Left hindlimb (tissue), 1 donor: ENCODE results near the gene CAMSAP1.
A peak's percentile ranks its signal among the peaks of the same experiment; 100 is the strongest.
"Not testable (repeated sequence)": the region's sequence is repeated elsewhere in the genome, so short reads cannot be mapped to it uniquely, and the experiment has no call there.

Experiments
- DNase-seq: peaks from one replicate; pipeline ENCODE4 v3.0.0-alpha.2; 2018

Gene CAMSAP1, protein sequence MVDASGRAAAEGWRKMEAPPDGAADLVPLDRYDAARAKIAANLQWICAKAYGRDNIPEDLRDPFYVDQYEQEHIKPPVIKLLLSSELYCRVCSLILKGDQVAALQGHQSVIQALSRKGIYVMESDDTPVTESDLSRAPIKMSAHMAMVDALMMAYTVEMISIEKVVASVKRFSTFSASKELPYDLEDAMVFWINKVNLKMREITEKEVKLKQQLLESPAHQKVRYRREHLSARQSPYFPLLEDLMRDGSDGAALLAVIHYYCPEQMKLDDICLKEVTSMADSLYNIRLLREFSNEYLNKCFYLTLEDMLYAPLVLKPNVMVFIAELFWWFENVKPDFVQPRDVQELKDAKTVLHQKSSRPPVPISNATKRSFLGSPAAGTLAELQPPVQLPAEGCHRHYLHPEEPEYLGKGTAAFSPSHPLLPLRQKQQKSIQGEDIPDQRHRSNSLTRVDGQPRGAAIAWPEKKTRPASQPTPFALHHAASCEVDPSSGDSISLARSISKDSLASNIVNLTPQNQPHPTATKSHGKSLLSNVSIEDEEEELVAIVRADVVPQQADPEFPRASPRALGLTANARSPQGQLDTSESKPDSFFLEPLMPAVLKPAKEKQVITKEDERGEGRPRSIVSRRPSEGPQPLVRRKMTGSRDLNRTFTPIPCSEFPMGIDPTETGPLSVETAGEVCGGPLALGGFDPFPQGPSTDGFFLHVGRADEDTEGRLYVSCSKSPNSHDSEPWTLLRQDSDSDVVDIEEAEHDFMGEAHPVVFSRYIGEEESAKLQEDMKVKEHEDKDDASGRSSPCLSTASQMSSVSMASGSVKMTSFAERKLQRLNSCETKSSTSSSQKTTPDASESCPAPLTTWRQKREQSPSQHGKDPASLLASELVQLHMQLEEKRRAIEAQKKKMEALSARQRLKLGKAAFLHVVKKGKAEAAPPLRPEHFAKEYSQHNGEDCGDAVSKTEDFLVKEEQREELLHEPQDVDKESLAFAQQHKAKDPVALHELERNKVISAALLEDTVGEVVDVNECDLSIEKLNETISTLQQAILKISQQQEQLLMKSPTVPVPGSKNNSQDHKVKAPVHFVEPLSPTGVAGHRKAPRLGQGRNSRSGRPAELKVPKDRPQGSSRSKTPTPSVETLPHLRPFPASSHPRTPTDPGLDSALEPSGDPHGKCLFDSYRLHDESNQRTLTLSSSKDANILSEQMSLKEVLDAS (N-terminal part only)

DNA sequence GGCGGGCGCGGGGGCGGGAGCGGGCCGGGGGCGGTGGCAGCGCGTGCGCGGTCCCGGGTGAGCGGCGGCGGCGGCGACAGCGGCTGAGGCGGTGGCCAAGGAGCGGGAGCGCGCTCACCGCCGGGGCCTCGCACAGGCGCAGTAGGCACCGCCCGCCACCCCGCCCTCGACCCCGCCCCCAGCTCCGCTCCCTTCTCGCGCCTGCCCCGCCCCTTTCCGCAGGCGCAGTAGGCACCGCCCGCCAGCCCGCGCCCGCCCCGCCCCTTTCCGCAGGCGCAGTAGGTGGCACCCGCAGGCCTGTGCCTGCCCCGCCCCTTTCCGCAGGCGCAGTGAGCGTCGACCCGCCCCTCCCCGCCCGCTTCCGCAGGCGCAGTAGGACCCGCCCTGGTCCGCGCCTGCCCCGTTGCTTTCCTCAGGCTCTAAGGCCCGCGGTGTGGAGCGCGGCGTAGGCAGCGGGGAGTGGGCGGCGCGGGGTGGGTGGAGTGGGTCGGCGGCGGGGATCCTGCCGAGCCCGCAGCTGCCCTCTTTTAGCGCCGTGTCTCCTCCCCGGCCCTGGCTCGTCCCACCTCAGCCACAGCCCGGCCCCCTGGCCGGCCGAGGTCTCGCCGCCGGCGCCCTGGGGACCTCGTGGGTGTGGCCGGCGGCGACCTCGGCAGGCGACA is at the start of gene CAMSAP1:
CAMSAP1 (minus strand) TSS at position 116 of the 662 bp plus-strand sequence. CDS start 387 bp downstream, outside the sequence.
- DNase-seq, result peak; percentile 97

DNA sequence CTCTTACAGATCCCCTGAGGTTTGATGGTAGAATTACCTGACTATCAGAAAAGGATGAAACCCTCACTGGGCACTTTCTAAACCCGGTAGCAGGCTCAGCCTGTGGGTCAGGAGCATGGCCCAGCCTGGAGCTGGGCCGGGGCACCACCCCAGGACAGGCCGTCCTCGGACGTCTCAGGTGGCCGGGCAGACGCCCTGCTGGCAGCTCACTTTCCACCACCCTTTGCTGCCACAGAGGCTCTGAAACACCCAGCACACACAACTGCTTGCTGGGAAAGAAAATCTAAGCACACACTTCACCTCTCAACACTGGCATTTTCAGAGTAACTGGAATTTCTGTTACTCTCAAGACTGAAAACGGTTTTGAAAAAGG is 49.4 kb upstream of the CAMSAP1 start:
- no peak for DNase-seq

DNA sequence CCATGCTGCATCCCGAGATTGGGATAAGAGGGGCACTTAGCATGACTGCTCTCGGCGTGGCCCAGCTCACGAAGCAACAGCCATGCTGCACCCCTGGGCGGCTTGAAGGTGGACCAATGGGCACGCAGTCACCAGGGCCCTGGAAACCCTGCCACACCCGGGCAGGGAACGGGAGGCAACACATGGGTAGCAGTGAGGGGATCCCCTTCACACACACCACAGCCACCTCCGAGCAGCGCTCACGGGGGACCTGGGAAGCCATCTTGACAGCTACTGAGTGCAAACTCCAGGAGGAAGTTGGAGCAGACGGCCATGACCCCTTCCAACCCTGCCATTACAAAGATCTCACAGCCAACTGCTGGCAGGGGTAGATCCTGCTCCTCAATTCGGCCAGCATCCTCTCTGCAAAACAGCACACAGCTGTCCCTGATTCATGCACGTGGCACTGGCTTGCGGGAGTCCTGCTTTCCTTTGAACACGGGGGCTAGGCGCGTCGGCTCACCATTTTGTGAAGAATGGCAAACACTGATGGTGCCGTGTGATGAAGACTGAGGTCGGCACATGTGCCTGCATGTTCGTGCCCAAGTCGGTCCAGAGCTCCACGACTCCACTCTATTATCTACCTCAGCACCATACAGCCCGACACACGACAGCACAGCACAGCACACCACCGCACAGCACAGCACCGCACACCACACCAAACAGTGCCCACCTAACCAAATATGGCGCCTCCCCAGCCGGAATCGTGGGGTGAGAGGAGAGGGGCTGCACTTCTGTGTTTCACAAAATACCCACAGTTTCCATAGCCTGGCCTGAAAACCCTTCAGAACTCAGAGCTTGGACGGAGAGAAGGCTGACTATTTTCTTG is 48.8 kb upstream of the CAMSAP1 start:
- no peak for DNase-seq

DNA sequence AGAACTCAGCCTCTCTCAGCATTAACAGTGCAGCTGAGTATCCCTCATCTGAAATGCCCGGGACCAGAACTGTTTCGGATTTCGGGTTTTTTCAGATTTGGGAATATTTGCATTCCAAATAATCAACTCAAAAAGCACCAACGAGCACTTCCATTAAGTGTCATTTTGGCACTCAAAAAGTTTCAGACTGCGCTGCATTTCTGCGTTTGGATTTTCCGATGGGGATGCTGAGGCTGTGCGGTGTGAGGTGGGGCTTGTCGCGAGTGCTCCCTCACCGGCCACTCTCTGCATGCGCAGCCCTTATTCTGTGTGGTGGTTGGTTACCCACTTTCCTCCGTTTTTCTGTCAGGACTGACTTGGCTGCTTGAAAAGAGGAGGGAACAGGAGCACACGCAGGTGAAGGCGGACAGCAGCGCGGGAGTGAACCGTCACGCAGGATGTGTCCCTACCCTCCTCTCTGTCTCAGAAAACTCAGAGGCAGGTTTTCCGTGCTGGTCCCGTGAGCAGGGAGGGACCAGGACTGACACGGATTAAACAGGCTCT is 45.4 kb upstream of the CAMSAP1 start:
- no peak for DNase-seq

DNA sequence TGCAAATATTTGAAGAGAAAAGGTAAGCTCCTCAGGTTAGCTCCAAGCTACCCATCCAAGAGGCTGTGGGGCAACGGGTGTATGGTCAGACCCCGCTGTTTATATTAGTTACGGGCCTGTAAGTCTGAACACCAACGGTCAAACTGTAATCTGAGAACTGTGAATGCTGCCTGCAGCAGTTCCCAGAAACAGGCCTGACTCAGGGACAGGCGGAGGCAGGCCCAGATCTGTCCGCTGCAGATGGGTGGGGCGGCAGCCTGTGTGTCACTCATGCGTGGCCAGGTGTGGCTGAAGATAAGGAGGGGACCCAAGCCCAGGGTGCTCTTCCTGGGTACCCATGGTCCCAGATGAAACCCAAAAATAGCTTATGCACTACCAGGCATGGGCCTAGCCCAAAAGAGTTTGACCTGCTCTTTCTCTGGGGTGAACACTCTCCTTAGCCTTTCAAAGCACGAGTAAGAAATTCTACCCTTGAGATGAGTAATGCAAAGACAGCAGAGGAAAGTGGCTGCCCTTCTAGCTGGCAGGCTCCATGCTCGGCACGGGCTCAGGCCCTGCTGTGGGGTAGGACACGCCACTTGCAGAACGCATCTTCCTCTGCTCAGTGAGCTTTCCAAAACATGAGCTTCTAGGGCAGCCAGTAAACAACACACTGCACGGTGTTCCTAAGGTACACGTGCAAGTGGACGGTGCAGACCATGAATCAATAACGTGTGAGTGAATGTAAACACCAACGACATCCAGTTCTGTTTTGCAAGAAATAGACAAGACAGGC is 44.7 kb upstream of the CAMSAP1 start:
- no peak for DNase-seq

DNA sequence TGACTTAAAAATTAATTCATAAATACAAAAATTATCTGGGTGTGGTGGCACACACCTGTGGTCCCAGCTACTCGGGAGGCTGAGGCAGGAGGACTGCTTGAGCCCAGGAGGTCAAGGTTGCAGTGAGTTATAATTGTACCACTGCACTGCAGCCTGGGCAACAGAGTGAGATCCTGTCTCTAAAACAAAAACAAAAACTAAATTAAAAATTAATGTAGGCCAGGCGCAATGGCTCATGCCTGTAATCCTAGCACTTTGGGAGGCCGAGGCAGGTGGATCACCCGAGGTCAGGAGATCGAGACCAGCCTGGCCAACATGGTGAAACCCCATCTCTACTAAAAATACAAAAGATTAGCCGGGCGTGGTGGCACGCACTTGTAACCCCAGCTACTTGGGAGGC is 44.0 kb upstream of the CAMSAP1 start:
- not testable (repeated sequence) for DNase-seq

DNA sequence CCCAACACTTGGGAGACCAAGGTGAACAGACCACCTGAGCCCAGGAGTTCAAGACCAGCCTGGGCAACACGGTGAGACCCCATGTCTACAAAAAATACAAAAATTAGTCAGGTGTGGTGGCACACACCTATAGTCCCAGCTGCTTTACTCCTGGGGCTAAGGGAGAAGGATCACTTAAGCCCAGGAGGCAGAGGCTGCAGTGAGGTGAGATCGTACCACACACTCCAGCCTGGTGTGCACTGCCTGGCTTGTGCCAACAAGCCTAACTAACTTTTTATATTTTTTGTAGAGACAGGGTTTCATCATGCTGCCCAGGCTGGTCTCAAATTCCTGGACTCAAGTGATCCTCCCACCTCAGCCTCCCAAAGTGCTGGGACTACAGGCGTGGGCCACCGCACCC is 43.5 kb upstream of the CAMSAP1 start:
- DNase-seq, result not testable (repeated sequence)

DNA sequence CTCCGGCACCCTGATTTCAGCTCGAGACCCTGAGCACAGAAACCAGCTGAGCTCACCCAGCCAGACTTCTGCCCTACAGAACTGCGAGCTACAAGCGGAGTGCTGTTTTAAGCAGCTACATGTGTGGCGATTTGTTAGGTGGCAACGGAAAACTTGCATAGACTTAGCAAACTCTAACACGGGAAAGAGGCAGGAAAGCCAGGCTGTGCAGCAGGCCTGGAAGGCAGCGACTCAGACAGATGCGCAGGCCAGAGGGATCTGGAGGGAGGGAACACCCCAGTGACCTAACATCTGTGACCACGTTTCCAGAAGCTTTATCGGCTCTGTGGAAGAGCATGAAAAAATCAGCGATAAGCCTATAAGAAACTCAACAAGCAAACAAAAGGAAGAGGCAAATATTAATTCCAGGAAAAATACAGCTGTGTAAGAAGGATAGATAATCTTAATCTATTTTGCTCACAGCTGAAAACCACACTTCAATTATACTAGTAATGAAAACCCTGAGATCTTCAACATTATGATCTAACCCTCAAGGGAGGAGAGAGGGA is 42.9 kb upstream of the CAMSAP1 start:
- DNase-seq, result no peak

DNA sequence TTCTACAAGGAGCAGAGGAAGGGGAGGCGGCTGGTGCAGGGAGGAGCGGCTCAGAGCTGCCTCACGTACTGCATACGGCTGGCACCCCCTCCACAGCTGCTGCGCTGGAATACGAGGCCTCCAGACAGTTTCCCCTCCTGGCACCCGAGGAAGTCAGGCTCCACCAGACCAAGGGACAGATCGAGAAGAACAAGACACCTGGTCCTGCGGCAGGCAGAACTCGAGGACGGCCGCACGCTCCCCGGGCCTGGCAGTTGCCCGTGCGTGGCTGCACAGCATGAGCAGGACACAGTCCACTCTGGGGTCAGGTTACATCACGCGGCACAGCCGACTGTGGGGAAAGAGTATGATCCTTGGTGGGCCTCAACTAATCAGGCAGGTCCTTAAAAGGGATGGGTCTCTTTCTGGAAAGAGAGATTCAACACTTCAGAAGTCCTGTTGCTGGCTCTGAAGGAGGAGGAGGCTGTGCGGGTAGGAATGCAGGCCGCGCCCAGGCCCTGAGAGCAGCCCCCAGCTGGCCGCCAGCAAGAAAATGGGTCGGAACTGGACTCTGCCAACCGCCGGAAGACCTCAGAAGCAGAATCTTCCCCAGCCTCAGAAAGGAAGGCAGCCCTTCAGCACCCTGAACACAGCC is 42.3 kb upstream of the CAMSAP1 start:
- DNase-seq, result peak; percentile 34

DNA sequence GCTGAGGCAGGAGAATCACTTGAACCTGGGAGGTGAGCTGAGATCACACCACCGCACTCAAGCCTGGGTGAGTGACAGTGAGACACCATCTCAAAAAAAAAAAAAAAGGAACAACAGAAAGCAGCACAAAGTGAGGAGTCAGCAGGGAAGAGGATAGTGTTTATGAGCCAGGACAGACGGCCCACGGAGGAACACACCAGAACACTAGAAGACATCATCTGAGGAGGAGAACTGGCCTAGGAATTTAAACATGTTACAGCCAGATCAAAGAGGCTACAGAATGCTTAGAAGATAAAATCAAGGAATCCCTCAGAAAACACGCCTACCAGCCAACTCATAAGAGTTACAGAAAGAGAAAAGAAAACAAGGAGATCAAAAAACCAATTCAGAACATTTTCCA is 41.6 kb upstream of the CAMSAP1 start:
- no peak for DNase-seq

DNA sequence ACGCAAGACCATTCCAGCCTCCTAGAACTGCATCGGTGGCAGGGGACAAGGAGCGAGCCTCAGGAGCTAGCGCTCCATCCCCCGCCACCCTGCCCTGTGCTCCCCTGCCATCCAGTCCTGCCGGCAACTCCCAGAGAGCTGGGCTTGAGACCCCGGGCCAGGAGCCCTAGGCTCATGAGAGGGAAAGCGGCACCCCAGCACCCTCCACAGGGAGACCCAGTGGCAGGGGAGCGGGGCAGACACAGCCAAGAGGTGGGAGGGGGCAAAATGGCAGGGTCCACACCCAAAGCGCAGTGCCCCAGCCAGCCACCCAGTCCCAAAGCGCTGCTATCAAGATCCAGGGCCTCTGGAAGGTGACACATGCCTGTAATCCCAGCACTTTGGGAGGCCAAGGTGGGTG is 41.1 kb upstream of the CAMSAP1 start:
- no peak for DNase-seq

DNA sequence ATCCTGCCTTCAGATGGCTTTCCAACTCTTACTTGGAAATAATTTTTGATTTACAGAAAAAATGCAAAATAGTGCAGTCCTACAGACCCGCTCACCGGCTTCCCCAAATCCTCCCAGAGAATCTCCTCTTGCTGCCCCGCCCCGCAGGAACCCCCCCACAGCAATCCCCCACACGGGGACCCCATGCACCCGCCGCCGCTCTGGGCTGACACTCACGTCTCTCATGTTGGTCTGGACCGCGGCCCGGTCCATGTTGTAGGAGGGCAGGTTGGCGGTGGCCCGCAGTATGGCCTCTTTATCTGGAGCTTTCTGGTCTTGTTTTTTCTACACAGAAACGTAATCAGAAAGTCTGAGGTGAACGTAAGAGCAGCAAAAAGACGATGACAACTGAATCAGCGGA is 40.2 kb upstream of the CAMSAP1 start:
- DNase-seq, result no peak

DNA sequence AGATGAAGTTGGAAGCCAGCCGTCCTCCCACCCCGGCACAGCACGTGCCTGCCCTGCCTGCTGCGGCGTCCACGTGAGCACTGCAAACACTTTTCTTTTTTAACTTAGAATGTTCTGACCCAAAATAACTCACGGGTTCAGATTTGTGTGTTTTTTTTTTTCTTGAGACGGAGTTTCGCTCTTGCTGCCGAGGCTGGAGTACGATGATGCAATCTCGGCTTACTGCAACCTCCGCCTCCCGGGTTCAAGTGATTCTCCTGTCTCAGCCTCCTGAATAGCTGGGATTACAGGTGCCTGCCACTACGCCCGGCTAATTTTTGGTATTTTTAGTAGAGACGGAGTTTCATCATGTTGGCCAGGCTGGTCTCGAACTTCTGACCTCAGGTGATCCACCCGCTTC is 39.8 kb upstream of the CAMSAP1 start:
- not testable (repeated sequence) for DNase-seq

DNA sequence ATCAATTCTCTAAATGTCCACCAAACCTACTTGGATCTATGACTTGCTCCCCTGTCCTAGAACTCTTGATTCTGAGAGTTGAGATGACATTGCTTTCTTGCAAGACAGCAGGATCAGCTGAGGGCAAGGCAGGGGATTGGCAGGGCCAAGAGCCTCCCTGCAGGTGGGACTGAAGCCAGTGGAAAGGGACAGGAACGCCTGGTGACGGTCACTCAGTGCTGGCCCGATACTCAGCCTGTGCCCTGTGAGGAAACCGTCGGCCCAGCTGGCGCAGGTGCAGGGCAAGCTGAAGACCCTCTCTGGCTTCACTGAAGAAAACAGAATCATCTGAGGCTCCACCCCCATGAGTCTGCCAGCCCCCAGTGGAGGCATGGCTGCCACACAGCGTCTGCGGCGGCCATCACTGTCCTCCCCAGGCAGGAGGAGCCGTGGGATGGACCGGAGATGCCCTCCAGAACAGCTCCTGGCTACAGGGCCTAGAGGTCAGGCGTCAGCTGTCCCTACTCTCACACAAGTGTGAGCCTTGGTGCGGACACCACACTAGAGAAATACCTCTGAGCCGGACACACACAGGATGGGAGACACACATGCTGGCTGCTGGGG is 39.1 kb upstream of the CAMSAP1 start:
- no peak for DNase-seq

DNA sequence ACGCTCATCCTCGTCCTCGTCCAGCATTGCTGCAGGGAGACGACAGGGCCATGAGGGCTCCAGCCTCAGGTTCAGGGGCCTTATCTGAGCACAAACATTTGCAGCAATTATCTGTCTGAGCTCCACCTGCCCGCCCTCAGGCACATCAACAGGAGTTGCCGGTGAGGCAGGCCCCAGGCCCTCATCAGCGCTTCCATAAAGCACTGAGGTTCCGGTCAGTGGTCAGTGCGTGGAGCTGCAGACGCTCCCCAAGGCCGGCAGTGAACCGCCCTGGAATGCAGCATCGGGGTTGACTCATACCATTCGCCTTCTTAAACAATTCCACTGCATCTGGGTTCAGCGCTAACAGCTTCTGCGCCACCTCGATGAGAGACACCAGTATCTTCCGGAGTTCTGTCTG is 38.6 kb upstream of the CAMSAP1 start:
- DNase-seq, result no peak

DNA sequence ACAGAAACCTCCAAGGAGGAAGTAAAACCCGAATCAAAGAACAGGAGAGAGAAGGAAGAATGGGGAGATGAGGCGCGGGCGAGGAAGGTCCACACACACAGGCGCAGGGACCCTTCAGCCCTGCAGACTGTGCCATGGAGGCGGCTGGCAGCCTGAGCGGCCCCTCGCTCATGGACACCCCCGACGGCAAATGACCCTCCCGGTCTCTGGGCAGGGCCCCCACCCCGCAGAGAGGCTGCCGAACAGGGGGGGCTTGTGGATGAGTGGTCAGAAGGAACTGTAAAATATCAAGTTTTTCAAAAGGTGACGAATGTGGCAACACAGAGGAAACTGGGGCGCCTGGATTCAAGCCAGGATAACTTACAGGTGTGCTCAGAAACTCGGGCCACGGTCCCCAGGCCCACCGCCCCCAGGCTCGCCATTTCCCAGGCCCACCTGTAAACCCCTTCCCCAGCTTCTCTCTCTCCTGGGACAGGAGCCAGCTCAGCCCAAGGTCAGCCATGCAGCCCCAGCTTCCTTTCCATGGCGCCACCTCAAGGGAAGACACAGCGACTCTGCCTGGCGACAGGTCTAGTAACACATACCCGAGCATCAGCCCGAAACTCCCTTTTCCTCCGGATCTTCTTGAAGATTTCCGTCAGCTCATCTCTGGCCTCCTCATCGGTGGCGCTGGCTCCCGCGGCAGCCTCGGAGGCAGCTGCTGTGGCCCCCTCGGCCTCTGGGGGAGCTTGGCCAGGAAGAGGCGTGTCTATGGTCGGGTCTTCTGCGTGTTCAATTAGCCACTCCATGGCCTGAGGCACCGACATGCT is 37.3 kb upstream of the CAMSAP1 start:
- DNase-seq, result no peak

DNA sequence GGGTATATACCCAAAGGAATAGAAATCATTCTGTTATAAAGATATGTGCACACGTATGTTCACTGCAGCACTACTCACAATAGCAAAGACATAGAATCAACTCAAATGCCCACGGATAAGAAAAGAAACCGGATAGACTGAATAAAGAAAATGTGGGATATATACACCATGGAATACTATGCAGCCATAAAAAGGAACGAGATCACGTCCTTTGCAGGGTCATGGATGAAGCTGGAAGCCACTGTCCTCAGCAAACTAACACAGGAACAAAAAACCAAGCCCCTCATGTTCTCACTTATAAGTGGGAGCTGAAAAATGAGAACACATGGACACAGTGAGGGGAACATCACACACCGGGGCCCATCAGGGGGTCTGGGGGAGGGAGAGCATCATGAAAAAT is 36.3 kb upstream of the CAMSAP1 start:
- not testable (repeated sequence) for DNase-seq

DNA sequence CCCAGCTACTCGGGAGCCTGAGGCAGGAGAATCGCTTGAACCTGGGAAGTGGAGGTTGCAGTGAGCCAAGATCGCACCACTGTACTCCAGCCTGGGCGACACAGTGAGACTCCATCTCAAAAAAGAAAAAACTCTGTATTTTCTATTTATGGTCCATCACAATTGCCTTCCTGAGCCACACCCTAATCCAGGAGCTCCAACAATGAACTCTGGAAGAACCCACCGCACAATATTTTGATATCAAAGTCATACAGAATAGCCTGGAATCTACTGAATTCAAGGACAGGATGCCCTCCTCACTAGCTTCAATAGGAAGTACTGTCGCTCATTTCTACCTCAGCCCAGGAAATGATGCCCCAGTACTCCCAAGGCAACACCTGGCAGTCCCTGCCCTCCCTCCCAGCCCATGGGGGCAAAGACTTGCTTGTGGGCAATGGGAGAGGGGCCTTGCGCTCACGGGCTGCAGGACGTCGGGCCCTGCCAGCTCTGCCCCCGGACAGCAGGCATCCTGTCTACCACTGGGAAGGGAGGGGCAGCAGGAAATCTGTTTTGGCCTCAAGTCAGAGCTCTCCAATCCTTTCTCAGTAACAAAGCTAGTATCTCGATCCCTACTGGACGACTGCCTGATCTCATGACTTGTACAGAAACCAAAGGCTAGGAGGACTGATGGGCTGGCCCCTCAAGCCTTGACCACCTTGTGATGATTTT is 34.1 kb upstream of the CAMSAP1 start:
- no peak for DNase-seq
